ENCODE data around the gene PLD1.

DNA sequence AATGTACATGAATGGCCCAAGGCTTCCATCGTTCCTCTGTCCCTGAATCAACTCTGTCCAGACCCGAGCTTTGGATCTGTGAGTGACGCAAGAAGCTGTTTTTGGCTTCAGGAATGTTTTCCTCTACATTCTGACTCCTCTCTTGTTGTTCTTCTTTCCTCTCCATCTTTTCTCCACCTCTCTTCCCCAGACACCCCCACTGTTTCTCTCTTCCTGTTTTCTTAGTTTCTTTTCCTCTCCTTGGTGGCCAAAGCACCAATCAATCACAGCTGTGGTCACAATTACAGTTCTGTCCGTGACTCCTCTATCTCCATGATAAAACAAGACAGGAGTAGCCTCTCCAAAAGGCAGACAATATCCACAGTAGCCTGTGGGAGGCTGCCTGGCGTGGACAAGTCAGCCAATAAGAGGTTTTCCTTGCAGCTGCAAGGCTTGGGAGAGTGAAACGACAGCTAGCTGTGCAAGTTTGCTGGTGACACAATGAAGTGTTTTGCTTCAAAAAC is 28.0 kb upstream of the PLD1 start:
- TF ChIP-seq, protein P1, sequence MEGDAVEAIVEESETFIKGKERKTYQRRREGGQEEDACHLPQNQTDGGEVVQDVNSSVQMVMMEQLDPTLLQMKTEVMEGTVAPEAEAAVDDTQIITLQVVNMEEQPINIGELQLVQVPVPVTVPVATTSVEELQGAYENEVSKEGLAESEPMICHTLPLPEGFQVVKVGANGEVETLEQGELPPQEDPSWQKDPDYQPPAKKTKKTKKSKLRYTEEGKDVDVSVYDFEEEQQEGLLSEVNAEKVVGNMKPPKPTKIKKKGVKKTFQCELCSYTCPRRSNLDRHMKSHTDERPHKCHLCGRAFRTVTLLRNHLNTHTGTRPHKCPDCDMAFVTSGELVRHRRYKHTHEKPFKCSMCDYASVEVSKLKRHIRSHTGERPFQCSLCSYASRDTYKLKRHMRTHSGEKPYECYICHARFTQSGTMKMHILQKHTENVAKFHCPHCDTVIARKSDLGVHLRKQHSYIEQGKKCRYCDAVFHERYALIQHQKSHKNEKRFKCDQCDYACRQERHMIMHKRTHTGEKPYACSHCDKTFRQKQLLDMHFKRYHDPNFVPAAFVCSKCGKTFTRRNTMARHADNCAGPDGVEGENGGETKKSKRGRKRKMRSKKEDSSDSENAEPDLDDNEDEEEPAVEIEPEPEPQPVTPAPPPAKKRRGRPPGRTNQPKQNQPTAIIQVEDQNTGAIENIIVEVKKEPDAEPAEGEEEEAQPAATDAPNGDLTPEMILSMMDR (conservative IDR thresholded peaks at IDR 0.05; ENCODE audit: low read length): no peak
- no peak for TF ChIP-seq EZH2phosphoT487 (IDR thresholded peaks at IDR 0.05; ENCODE audit: borderline replicate concordance)
